Suppressor macrophage (primary cell): ENCODE measurements around the gene ISCA2.

Experiments used
- DNase-seq, 4 experiments: peaks; one replicate each; pipeline ENCODE4 v3.0.0-alpha.2; 2020 to 2022

ISCA2 gene

DNA sequence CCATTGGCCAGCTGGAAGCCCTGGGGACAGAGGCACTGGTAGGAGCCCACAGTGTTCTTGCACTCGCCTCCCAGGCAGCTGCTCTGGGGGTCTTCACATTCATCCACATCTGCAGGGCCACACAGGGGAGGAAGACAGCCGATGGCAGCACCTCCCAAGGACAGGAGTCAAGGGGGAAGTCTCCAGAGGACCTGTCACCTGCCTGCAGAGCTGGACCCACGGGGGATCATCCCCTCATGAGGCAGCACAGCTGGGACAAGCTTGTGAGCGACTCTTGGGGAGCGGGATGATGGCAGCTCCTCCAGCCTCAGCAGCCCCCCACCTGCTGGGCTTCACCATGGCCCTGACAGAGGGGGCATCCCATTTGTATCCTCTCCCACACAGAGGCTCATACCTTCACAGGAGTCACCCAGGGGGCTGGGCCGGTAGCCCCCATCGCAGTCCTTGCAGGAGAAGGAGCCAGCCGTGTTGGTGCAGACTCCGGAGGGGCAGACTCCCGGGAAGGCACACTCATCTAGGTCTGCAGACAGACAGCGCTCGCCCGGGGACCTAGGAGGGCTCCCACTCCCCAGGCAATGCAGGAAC, 15.4 kb downstream of the ISCA2 start:
- DNase-seq: no peak

DNA sequence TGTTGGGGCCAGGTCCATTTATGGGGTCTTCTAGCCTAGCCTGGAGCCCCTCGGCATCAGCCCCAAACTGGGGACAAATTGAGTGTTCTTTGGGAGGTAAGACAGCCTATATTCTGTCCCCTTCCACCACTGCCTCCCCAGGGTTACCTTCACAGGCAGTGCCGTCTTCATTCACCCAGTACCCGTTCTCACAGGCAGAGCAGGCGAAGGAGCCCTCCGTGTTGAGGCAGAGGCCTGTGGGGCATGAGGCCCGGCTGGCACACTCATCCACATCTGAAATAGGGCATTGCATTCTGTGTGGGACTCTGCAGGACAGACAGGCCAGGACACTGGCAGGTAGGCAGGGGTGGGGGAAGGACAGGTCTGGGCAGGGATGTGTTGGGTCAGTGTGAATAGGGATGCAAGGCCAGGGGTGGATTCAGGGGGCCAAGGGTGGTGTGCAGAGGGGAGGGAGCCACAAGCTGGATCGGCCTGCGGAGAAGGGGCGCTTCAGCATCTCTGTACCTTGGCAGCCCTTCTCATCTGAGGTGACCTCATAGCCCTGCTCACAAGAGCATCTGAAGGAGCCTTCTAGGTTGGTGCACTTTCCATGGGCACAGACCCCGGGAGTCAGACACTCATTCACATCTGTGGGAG, 16.1 kb downstream of the ISCA2 start:
- no peak for DNase-seq

DNA sequence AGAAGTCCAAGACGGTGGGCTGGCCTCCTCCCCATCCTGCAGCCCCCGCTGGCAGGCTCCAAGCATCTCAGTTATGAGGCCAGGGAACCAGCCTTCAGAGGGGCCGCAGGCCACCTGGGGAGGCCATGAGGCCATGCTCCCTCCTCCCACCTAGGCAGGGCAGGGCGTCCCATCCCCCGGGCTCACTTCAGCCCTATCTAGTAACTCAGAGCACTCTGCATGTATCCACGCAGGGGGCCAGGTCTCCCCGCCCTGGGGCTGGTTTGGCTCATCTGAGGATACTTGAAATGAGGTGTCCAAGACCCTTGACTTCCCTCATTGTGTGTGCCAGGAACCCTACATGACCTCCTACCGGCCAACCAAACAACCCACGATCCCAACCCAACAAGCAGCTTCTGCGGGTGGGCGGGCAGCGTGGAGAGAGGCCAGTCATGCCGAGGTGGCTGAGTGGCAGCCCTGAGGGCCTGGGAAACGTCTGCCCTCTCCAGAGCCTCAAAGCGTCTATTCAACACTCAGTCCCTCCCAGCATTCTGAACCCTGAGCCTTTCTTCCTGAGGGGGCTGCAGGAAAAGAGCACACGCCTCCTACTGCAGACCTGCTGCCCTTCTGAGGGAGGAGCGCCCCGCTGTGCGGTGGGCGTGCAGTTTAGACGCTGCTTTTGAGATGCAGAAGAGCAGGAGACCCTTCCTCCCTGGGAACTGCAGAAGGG, 16.8 kb downstream of the ISCA2 start:
- peak in 2 of 4 experiments; percentile 41 to 49 for DNase-seq

DNA sequence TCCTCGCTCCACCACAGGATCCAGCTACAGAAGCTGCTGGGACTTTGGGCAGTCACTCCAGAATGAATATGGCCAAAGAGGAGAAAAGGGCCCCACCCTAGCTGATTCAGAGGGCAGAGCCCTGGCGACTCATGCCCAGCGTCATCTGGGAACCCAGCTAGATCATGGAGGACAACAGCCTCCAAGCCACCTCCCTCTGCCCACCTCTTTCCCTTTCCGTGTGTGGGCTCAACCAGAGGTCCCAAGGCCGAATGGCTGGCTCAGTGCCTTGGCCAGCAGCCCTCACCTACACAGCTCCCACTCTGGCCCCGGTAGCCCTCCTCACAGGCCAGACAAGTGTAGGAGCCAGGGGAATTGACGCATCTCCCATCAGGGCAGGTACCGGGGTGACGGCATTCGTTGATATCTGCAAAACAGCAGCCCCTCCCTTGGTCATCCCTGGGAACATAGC, 17.4 kb downstream of the ISCA2 start:
- peak; percentile 39 to 61 (median 48) for DNase-seq

- DNase-seq: peak in 3 of 4 experiments; percentile 58 to 65 (median 60)
These were observed 18.6 kb downstream of the ISCA2 start for GRCh38 chr14:74511966-74512830.

- DNase-seq: peak; percentile 33 to 61 (median 45)
These were observed 20.9 kb downstream of the ISCA2 start for GRCh38 chr14:74514471-74514941.

DNA sequence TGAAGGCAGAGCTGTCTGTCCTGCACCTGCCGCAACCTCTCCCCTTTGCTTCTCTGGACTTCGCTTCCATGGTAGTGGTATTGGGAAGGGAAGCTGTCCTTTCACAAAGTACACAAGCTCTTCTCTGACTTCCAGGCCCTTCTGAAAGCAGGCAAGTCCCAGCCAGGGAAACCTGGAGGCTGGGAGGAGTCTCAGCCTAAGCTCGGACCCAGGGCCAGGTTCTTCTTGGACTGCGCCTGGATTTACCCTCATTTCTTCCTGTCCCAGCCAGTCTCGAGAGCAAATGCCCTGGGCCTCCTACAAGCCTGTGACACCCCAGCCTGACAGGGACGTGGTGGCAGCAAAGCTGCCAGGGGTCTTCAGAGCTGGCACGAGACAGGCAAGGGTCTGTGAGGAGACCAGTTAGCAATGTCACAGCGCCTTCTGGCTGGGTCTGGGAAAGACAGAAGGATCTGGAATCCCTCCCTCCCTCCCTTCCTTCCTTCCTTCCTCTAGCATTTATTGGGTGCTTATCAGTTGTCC, 22.4 kb downstream of the ISCA2 start:
- DNase-seq: no peak

DNA sequence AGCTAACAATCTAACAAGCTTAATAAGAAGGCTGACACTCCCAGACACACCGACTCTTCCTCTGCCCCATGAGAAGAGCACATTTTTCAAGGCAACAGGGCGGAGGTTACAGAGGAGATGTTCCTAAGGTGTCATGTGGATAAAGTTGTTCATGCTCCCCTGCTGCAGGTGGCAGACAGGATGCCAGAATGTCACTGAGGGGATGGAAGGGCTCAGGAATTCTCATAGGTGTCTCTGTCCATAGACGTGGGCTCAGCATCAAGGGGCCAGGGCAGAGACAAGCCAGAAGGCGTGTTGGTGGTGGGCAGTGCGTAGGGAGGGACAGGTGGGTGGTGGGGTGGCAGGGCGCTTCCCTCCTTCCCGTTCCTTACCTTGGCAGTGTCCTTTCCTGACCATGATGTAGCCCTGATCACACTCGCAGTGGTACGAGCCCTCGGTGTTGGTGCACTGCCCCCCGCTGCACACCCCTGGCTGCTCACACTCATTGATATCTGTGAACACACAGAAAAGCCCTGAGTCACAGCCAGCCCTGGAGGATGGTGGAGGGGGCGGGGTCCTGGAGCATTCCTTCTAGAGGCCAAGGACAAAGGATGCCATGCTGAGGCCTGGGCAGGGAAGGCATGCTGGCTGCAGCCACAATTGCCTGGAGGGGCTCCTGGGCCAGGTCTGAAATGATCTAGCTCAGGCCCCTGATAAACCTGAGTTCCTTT, 23.0 kb downstream of the ISCA2 start:
- DNase-seq: no peak

- no peak for DNase-seq
These were observed 24.2 kb downstream of the ISCA2 start for GRCh38 chr14:74517731-74518130.

DNA sequence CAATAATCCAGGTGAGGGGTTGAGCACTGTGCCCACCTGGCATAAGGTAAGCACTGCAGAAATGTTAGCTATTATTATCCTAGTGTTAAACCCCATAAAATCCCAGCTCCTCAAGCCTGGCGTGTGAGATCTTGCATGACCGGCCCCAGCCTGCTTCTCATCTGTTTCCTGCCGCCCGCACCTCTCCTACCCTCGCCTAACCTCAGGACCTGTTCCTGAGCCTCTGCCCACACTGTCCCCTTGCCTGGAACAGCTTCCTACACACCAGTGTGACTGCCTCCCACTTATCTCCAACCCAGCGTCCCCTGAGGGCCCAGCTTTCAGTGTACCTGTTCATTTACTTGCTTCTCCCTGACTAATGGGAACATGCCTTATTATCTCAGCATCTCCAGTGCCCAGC, 24.7 kb downstream of the ISCA2 start:
- peak in 2 of 4 experiments; percentile 20 to 45 for DNase-seq

GRCh38 chr14:74519316-74520074, 25.9 kb downstream of the ISCA2 start:
- DNase-seq: peak in 1 of 4 experiments; percentile 42

DNA sequence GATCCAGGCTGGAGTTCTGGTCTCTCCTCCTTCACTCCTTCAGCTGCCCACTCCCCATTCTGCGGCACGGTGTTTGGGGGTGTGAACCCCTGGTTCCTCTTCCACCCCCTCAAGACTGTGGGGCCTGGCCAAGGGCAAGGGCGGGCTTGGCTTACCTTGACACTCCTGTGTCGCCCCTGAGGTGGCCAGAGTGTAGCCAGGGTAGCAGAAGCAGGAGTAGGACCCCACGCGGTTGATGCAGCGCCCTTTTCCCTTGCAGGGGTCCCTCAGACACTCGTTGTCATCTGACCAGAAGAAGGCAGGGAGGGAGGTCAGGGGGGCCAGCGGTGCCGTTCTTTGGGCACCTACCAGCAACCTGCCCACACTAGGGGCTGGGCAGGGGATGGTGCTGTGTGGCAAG, 28.2 kb downstream of the ISCA2 start:
- no peak for DNase-seq

DNA sequence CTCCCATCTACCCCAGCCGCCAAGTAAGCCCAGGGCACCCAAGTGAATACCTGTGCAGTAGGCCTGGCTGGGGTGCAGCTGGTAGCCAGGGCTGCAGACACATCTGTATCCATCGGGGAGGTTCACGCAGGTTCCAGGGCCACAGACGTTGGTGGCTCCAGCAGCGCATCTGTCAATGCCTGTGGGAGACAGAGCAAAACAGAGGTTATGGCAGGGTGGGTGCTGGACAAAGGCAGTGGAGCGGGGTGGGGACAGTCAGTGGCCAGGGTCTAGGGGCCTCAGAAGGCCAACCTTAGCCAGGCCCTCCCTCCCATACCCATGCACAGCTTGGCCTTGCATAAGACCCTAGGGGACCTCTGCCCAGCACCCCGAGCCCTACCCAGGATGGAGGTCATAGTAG, 29.2 kb downstream of the ISCA2 start:
- no peak for DNase-seq

DNA sequence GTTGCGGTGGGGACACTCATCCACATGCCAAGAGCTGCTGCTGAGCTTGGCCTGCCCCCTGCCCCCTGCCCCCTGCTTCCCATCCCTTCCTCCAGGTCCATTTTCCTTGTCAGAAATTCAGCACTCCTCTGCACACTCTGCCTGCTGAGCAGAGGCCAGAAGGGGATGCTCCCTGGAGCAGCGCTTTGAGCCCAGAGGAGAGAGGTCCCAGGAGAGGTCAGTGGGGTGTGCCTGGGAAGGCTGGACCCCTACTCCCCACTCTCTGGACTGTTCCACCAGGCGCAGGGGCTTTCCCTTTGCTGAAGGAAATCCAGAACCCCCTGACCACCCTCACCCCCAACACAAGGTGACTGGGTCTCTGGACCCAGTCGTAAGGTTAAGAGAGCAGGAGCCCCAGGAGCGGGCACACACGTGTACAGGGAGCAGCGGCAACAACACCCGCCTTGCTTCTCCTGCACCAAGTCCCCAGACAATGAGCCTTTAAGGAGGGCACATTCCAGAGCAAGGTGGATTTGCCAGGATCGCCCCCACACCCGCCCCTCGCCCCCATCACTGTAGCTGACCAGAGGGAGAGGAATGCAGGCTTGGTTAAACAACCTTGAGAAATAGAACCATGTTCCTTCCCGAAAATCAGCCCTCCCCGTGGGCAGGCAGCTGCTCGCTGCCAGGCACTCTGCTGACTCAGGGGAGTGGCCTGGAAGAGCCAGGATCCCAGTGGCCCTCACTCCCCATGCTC, 30.7 kb downstream of the ISCA2 start:
- peak in 1 of 4 experiments; percentile 44 for DNase-seq

- no peak for DNase-seq
These were observed 31.2 kb downstream of the ISCA2 start for GRCh38 chr14:74524812-74525135.

DNA sequence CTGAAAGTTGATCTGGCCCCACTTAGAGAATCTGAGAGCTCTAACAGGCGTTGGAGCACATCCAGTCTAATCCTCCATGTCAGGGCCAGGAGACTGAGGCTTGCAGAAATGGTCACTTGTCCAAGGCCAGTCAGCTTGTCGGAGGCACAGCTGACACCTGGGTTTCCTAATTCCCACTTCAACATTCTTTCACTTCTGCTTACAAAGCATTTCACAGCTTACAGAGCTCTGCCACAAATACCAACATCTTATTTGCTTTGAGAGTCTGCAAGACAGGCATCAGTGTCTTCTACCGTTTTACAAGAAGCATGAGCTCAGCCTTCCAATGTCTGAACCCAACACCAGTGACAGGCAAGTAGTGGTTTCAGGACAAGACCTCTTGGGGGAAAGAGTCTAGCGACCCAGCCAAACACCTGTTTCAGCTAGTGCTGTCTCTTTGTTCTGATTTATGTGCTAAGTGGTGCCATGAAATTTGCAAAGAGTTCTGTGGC, 31.8 kb downstream of the ISCA2 start:
- peak in 2 of 4 experiments; percentile 21 to 25 for DNase-seq

DNA sequence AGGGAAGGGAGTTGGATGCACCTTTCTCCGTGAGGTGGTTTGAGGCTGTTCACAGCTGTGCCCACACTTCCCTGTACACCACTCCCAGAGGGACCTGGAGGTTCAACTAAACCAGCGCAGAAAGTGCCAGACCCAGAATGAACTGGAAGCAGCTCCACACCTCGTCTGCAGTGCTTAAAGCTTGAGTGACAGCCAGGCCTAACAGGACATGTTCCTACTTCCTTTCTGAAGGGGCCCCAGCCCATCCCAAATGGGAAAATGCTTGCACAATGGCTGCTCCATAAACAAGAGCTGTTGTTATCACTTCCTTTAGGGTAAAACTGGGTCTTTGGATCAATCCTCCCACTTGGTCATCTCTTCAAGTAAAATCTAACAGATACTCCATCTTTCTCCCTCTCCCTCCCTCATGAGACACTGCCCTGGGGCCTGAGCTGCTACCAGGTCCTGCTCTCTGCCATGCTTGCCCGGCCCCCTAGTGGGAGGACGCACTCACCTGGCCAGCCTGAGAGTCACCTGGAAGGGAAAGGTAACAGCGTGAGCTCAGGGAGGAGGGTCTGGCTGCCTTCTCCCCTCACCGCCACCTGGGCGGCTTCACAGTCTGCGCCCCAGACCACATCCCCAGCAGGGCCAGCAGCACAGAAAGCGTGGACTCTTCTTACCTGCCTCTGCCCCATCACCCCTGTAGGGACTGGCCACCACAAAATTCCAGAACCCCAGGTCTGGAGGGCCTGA, 33.5 kb downstream of the ISCA2 start:
- no peak for DNase-seq

GRCh38 chr14:74527736-74528280, 34.2 kb downstream of the ISCA2 start:
- no peak for DNase-seq

DNA sequence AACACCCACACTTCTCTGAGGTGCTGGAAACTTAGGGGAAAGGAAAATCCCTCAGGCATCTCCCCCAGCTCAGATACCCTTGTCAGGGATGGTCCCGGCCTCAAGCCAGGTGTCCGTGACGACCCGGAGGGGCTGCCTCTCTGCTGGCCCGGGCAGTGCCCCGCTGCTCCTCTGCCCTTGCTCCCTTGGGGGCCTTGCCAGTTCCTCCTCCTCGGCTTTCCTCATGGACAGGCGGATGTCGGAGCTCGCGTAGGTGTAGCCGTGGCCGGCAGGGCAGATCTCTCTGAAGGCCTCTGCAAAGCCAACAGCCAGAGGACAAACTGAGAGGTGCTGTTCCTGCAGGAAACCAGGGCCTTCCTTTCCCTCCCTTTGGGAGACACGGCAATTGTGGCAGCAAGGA, 34.8 kb downstream of the ISCA2 start:
- DNase-seq: no peak
